ENCODE results near the gene USP28. TPM values are rescaled to one million over a fixed set of nuclear protein-coding genes. Genes with fewer than 3 reads are reported as not detected.

Gene USP28
- total and polyA plus RNA-seq, 2 of the 8 experiments (the other 6 are each of a cell fraction or from before 2014, with no cell fraction given), result 82.6 to 119 TPM

- no peak for TF ChIP-seq HDAC2 (IDR thresholded peaks at IDR 0.05; ENCODE audit: borderline replicate concordance in 1 of 2, low read depth in 2 of 2, low read length in 2 of 2)
- TF ChIP-seq SIX5 (IDR thresholded peaks at IDR 0.05; ENCODE audit: low read depth, low read length), result no peak
- ChIA-PET POLR2A (ENCODE audit: partially characterized antibody) (interaction anchor here (0.9 to 4.6 kb wide), 5 partner anchors 7 to 21 kb away, joined by 3 to 23 read pairs (median 3); no protein-coding TSS in a partner anchor), CTCF (ENCODE audit: partially characterized antibody) (interaction anchor here (0.6 to 1.9 kb wide), 4 partner anchors 24 to 406 kb away, joined by 3 to 8 read pairs (median 4); no protein-coding TSS in a partner anchor)
These were observed 18.2 kb downstream of the USP28 start for GRCh38 chr11:113856966-113857759.

More at GRCh38 chr11:113856966-113857759, 18.2 kb downstream of the USP28 start:
- Histone ChIP-seq H4K91ac (replicated peaks; ENCODE audit: insufficient read length, low read length) (no peak overlapping the region), H4K8ac (ENCODE audit: extremely low read depth, insufficient read depth, low read length) (no peak overlapping the region), H3K27ac (ENCODE audit: low read depth, low read length) (no peak overlapping the region), H3K79me1 (ENCODE audit: low read depth, low read length) (no peaks in the 10 kb centered on the region; the same call in 1 of the 2 replicates), H3K4ac (replicated peaks; ENCODE audit: insufficient read length, low read depth, low read length) (no peak overlapping the region), H2BK12ac (ENCODE audit: low read depth, low read length) (no peak overlapping the region), H2BK5ac (ENCODE audit: low read depth, low read length) (no peak overlapping the region), H2AK5ac (ENCODE audit: low read depth, low read length) (no peak overlapping the region), H3K36me3 (ENCODE audit: control insufficient read depth in 2 of 4, insufficient read depth in 4 of 4, low read length in 3 of 4) (peaks cover 4 to 20% (median 5%) of the 10 kb centered on the region in 4 experiments; a peak in 5 of 8 replicates), H2AFZ (ENCODE audit: low read length) (no peak overlapping the region), H3K9me3 (ENCODE audit: insufficient read depth in 2 of 2, low read depth in 1 of 2, low read length in 1 of 2) (no peaks in the 10 kb centered on the region), H2BK15ac (ENCODE audit: low read length) (no peak overlapping the region), H3K27me3 (replicated peaks in 1 of 4; ENCODE audit: control insufficient read depth in 3 of 4, extremely low read depth in 1 of 4, insufficient read depth in 3 of 4, low read length in 3 of 4) (no peaks in the 10 kb centered on the region), H2BK20ac (ENCODE audit: low read length) (no peak overlapping the region), H2BK120ac (replicated peaks; ENCODE audit: low read depth, low read length) (no peak overlapping the region), H4K5ac (ENCODE audit: insufficient read length, low read depth, low read length) (no peak overlapping the region), H3K23me2 (ENCODE audit: low read depth, low read length) (no peaks in the 10 kb centered on the region), H3K79me2 (ENCODE audit: control insufficient read depth in 1 of 2, insufficient read depth in 2 of 2, low read length in 2 of 2) (peaks cover 3 to 91% of the 10 kb centered on the region in 2 experiments; a peak in 3 of 4 replicates), H3K4me2 (ENCODE audit: insufficient read depth in 1 of 2, low read depth in 2 of 2, low read length in 2 of 2) (no peak overlapping the region), H3K23ac (ENCODE audit: insufficient read length) (no peak overlapping the region), H4K20me1 (replicated peaks in 1 of 2; ENCODE audit: control insufficient read depth in 1 of 2, insufficient read depth in 2 of 2, low read length in 2 of 2) (peaks cover 0 to 1% of the 10 kb centered on the region in 2 experiments), H3K18ac (ENCODE audit: extremely low read depth, low read length) (no peak overlapping the region), H3K4me1 (replicated peaks in 1 of 4; ENCODE audit: control insufficient read depth in 3 of 4, insufficient read depth in 4 of 4, low read length in 3 of 4) (peaks cover 2 to 27% (median 8%) of the 10 kb centered on the region in 4 experiments), H3K4me3 (ENCODE audit: extremely low read depth in 1 of 4, insufficient read depth in 2 of 4, low read depth in 3 of 4, low read length in 4 of 4) (no peak overlapping the region), H3K9ac (replicated peaks in 1 of 4; ENCODE audit: extremely low read depth in 1 of 4, low read depth in 3 of 4, low read length in 3 of 4) (no peak overlapping the region), H3K14ac (ENCODE audit: insufficient read length) (no peak overlapping the region), H3K56ac (replicated peaks; ENCODE audit: insufficient read length, low read depth, low read length) (no peak overlapping the region)
- DNase-seq (ENCODE audit: low read depth in 1 of 2, low spot score in 2 of 2), result no peak
- WGBS, 2 experiments (ENCODE audit: extremely low coverage in 1 of 2, insufficient coverage in 1 of 2, insufficient read length in 1 of 2, insufficient replicate concordance in 2 of 2, low coverage in 1 of 2, low lambda C conversion rate in 2 of 2, missing lambda C conversion rate in 1 of 2), result 87% methylated on average over 5 of the region's 5 CpGs; no CpG with 5 or more reads in 1 of the 2 experiments
- no peak for FAIRE-seq

All from H1 (cell line).